GM21528 (cell line): Measurements from ENCODE around the gene KLKB1.

Experiments used
- ATAC-seq: cut with Tn5 transposase; IDR thresholded peaks from one replicate; pipeline ENCODE4 v1.9.1; 2021; ENCODE audit warnings: mild to moderate bottlenecking, moderate library complexity; ENCODE audit not compliant: unreplicated experiment, low FRiP score

The KLKB1 gene

GRCh38 chr4:186227221-186227620, at the start of gene KLKB1:
TSS of gene KLKB1 (plus strand) at chr4:186227507. CDS start at chr4:186228196, 689 bp downstream.
- ATAC-seq: no peak

GRCh38 chr4:186188107-186188506, 39.2 kb upstream of the KLKB1 start:
- no peak for ATAC-seq

- no peak for ATAC-seq
These were observed 37.7 kb upstream of the KLKB1 start for GRCh38 chr4:186189656-186190055.

GRCh38 chr4:186190581-186191199, 36.6 kb upstream of the KLKB1 start:
- ATAC-seq: peak; percentile 47

GRCh38 chr4:186191200-186192065, 35.9 kb upstream of the KLKB1 start, which contains the start of gene CYP4V2:
TSS of gene CYP4V2 (plus strand) at chr4:186191567. CDS start at chr4:186191824, 257 bp downstream.
- ATAC-seq: peak; percentile 84

- peak; percentile 2 for ATAC-seq
These were observed 35.2 kb upstream of the KLKB1 start for GRCh38 chr4:186192066-186192612.

- no peak for ATAC-seq
These were observed 33.5 kb upstream of the KLKB1 start for GRCh38 chr4:186193851-186194250.

GRCh38 chr4:186196063-186196462, 31.2 kb upstream of the KLKB1 start:
- no peak for ATAC-seq

- no peak for ATAC-seq
These were observed 26.8 kb upstream of the KLKB1 start for GRCh38 chr4:186200516-186200915.

GRCh38 chr4:186201010-186201409, 26.3 kb upstream of the KLKB1 start:
- no peak for ATAC-seq

- peak; percentile 75 for ATAC-seq
These were observed 25.6 kb upstream of the KLKB1 start for GRCh38 chr4:186201535-186202230.

GRCh38 chr4:186202490-186203140, 24.7 kb upstream of the KLKB1 start:
- no peak for ATAC-seq

- ATAC-seq: no peak
These were observed 23.9 kb upstream of the KLKB1 start for GRCh38 chr4:186203406-186203805.

- ATAC-seq: peak; percentile 47
These were observed 23.2 kb upstream of the KLKB1 start for GRCh38 chr4:186204103-186204559.

GRCh38 chr4:186204686-186205085, 22.6 kb upstream of the KLKB1 start:
- ATAC-seq: no peak

GRCh38 chr4:186205156-186205555, 22.2 kb upstream of the KLKB1 start:
- ATAC-seq: no peak

- ATAC-seq: no peak
These were observed 10.8 kb upstream of the KLKB1 start for GRCh38 chr4:186216465-186217024.

GRCh38 chr4:186217733-186218293, 9.5 kb upstream of the KLKB1 start:
- ATAC-seq: no peak

GRCh38 chr4:186221624-186222023, 5.7 kb upstream of the KLKB1 start:
- ATAC-seq: no peak

- no peak for ATAC-seq
These were observed 1.5 kb upstream of the KLKB1 start for GRCh38 chr4:186225848-186226247.
